Hepatocyte (in vitro differentiated cells): ENCODE measurements around the gene TMED8. TPM values are rescaled to one million over a fixed set of nuclear protein-coding genes. Genes with fewer than 3 reads are reported as not detected.
A peak's percentile ranks its signal among the peaks of the same experiment; 100 is the strongest.
"Not testable (repeated sequence)": the region's sequence is repeated elsewhere in the genome, so short reads cannot be mapped to it uniquely, and the experiment has no call there.

Source experiments
- DNase-seq: peaks from one replicate; pipeline ENCODE4 v3.0.0-alpha.2; 2016; ENCODE audit warnings: low spot score
- H2AFZ ChIP-seq: fragments of 200-600 bp; sonication (generic); 2 replicates; pipeline ENCODE4 v1.6.0; 2016; ENCODE audit warnings: antibody characterized with exemption, mild to moderate bottlenecking
- H3K27ac ChIP-seq: fragments of 200-600 bp; sonication (generic); 2 replicates; pipeline ENCODE4 v1.5.1; 2016; ENCODE audit warnings: mild to moderate bottlenecking
- H3K27me3 ChIP-seq: fragments of 200-600 bp; sonication (generic); 2 replicates; pipeline ENCODE4 v1.6.1; 2016
- H3K36me3 ChIP-seq: fragments of 200-600 bp; sonication (generic); replicated peaks from 2 replicates; pipeline ENCODE4 v1.5.1; 2016; ENCODE audit warnings: low read depth; ENCODE audit not compliant: insufficient read depth
- H3K4me1 ChIP-seq: fragments of 200-600 bp; sonication (generic); 2 replicates; pipeline ENCODE4 v1.5.1; 2016; ENCODE audit warnings: mild to moderate bottlenecking, moderate library complexity; ENCODE audit not compliant: insufficient read depth
- H3K4me2 ChIP-seq: fragments of 200-600 bp; sonication (generic); 2 replicates; pipeline ENCODE4 v1.6.0; 2016
- H3K4me3 ChIP-seq: fragments of 200-600 bp; sonication (generic); 2 replicates; pipeline ENCODE4 v1.5.1; 2016; ENCODE audit warnings: mild to moderate bottlenecking
- H3K79me2 ChIP-seq: fragments of 200-600 bp; sonication (generic); 2 replicates; pipeline ENCODE4 v1.6.0; 2017; ENCODE audit warnings: mild to moderate bottlenecking
- H3K9me2 ChIP-seq: fragments of 200-600 bp; sonication (generic); replicated peaks from 2 replicates; pipeline ENCODE4 v1.6.0; 2017; ENCODE audit warnings: mild to moderate bottlenecking; ENCODE audit not compliant: insufficient read depth
- H3K9me3 ChIP-seq: fragments of 200-600 bp; sonication (generic); 2 replicates; pipeline ENCODE4 v1.5.1; 2016; ENCODE audit warnings: low read depth, mild to moderate bottlenecking
- H4K20me1 ChIP-seq: fragments of 200-600 bp; sonication (generic); 2 replicates; pipeline ENCODE4 v1.6.0; 2016; ENCODE audit warnings: mild to moderate bottlenecking; ENCODE audit not compliant: insufficient read depth, poor library complexity, severe bottlenecking
- CTCF ChIP-seq: fragments of 200-600 bp; sonication (generic); IDR thresholded peaks from 2 replicates; pipeline ENCODE4 v1.5.1; 2016; ENCODE audit warnings: antibody characterized with exemption, mild to moderate bottlenecking; ENCODE audit not compliant: poor library complexity
- EZH2 ChIP-seq: fragments of 200-600 bp; sonication (generic); IDR thresholded peaks from 2 replicates; pipeline ENCODE4 v1.6.1; 2016; ENCODE audit warnings: antibody characterized with exemption, mild to moderate bottlenecking, borderline replicate concordance
- EZH2phosphoT487 ChIP-seq: fragments of 200-600 bp; sonication (generic); IDR thresholded peaks from one replicate; pipeline ENCODE4 v1.6.1; 2018; ENCODE audit warnings: antibody characterized with exemption, mild to moderate bottlenecking, low read depth, moderate library complexity; ENCODE audit not compliant: unreplicated experiment, severe bottlenecking
- WGBS: methylation state at CpG from one replicate; pipeline ENCODE4 v1.1.6; 2016; ENCODE audit warnings: low lambda C conversion rate; ENCODE audit errors: missing lambda C conversion rate; 5-methylcytosine and 5-hydroxymethylcytosine counted together
- polyA plus RNA-seq: library from polyadenylated mRNA; unstranded; fragments of >200 nt; fragmentation: Nextera tagmentation; extraction: Ambion mirVana; gene quantifications from 2 replicates; pipeline ENCODE4 v1.2.1, GENCODE V29; 2016
- total RNA-seq: library from RNA; depleted of rRNA; stranded (reverse); fragments of >200 nt; gene quantifications from 2 replicates; pipeline ENCODE4 v1.2.3, GENCODE V29; 2014

The TMED8 gene
- total and polyA plus RNA-seq, 2 experiments from 2014 or later, result 4.0 to 16.0 TPM

- no peak overlapping the region for H3K4me3 ChIP-seq
- H3K27me3 ChIP-seq, result no peaks in the 10 kb centered on the region
- H3K4me1 ChIP-seq, result peaks cover 35% of the 10 kb centered on the region
- no peak overlapping the region for H2AFZ ChIP-seq
- 81% methylated on average over 4 of the region's 4 CpGs for WGBS
- TF ChIP-seq CTCF, result no peak
- no peak for TF ChIP-seq EZH2phosphoT487
- no peak for TF ChIP-seq EZH2
- no peaks in the 10 kb centered on the region for H4K20me1 ChIP-seq
- no peak for DNase-seq
- no peaks in the 10 kb centered on the region for H3K36me3 ChIP-seq
- H3K9me3 ChIP-seq, result no peaks in the 10 kb centered on the region
- H3K27ac ChIP-seq, result no peak overlapping the region
- no peaks in the 10 kb centered on the region for H3K9me2 ChIP-seq
- H3K79me2 ChIP-seq, result no peaks in the 10 kb centered on the region
- no peak overlapping the region for H3K4me2 ChIP-seq
Observed at GRCh38 chr14:77340389-77340788, 36.5 kb downstream of the TMED8 start.

- no peak for TF ChIP-seq EZH2
- no peak for TF ChIP-seq EZH2phosphoT487
- TF ChIP-seq CTCF, result no peak
- H3K4me2 ChIP-seq, result no peak overlapping the region
- 96% methylated on average over 1 of the region's 1 CpG for WGBS
Observed at GRCh38 chr14:77339407-77339806, 37.5 kb downstream of the TMED8 start.

GRCh38 chr14:77338302-77338701, 38.6 kb downstream of the TMED8 start:
- Histone ChIP-seq H3K27ac (peak overlapping the region; percentile 24), H3K27me3 (no peaks in the 10 kb centered on the region), H3K9me2 (no peaks in the 10 kb centered on the region), H3K4me2 (no peak overlapping the region), H3K36me3 (no peaks in the 10 kb centered on the region), H3K4me1 (peaks cover 28% of the 10 kb centered on the region), H3K9me3 (no peaks in the 10 kb centered on the region), H3K79me2 (no peaks in the 10 kb centered on the region), H4K20me1 (no peaks in the 10 kb centered on the region), H3K4me3 (no peak overlapping the region), H2AFZ (no peak overlapping the region)
- TF ChIP-seq EZH2phosphoT487 (no peak), EZH2 (no peak), CTCF (no peak)
- 55% methylated on average over 2 of the region's 2 CpGs for WGBS
- no peak for DNase-seq

More at GRCh38 chr14:77339407-77339806, 37.5 kb downstream of the TMED8 start:
- Histone ChIP-seq H3K4me1 (peaks cover 35% of the 10 kb centered on the region), H3K79me2 (no peaks in the 10 kb centered on the region), H2AFZ (no peak overlapping the region), H3K36me3 (no peaks in the 10 kb centered on the region), H3K27me3 (no peaks in the 10 kb centered on the region), H3K9me2 (no peaks in the 10 kb centered on the region), H3K4me3 (no peak overlapping the region), H3K27ac (no peak overlapping the region), H4K20me1 (no peaks in the 10 kb centered on the region), H3K9me3 (no peaks in the 10 kb centered on the region)
- no peak for DNase-seq

- 88% methylated on average over 3 of the region's 3 CpGs for WGBS
- no peak for DNase-seq
- Histone ChIP-seq H3K4me2 (no peak overlapping the region), H3K79me2 (no peaks in the 10 kb centered on the region), H3K27ac (no peak overlapping the region), H4K20me1 (no peaks in the 10 kb centered on the region), H3K36me3 (no peaks in the 10 kb centered on the region), H3K9me2 (no peaks in the 10 kb centered on the region), H3K4me3 (no peak overlapping the region), H3K4me1 (peaks cover 26% of the 10 kb centered on the region), H2AFZ (no peak overlapping the region), H3K9me3 (no peaks in the 10 kb centered on the region), H3K27me3 (no peaks in the 10 kb centered on the region)
- TF ChIP-seq EZH2 (no peak), EZH2phosphoT487 (no peak), CTCF (no peak)
Observed at GRCh38 chr14:77337880-77338279, 39.0 kb downstream of the TMED8 start.

GRCh38 chr14:77337255-77337654, 39.6 kb downstream of the TMED8 start:
- not testable (repeated sequence) for H2AFZ ChIP-seq, H3K9me2 ChIP-seq, H3K27me3 ChIP-seq, H3K4me3 ChIP-seq, H4K20me1 ChIP-seq, H3K79me2 ChIP-seq, DNase-seq, H3K4me2 ChIP-seq, H3K9me3 ChIP-seq, H3K27ac ChIP-seq, H3K36me3 ChIP-seq
- 97% methylated on average over 9 of the region's 9 CpGs for WGBS
- H3K4me1 ChIP-seq, result peaks cover 24% of the 10 kb centered on the region
